22Rv1 (cell line): Measurements from ENCODE around the gene CCDC74B.
"Not testable (repeated sequence)": the region's sequence is repeated elsewhere in the genome, so short reads cannot be mapped to it uniquely, and the experiment has no call there.

ENCODE experiments used
- H3K27ac ChIP-seq: fragments of 450-650 bp; 2 replicates; pipeline ENCODE4 v1.5.1; 2017
- ZFX ChIP-seq: fragments of 450-650 bp; IDR thresholded peaks from 2 replicates; pipeline ENCODE4 v1.6.1; 2017; ENCODE audit warnings: antibody characterized with exemption, borderline replicate concordance
- TF ChIP-seq, protein P1 (sequence below): fragments of 450-650 bp; IDR thresholded peaks from 2 replicates; pipeline ENCODE4 v1.5.1; 2017; ENCODE audit warnings: mild to moderate bottlenecking

CCDC74B gene

GRCh38 chr2:130141645-130142370 is 3.1 kb downstream of the CCDC74B start:
- H3K27ac ChIP-seq, result not testable (repeated sequence)

DNA sequence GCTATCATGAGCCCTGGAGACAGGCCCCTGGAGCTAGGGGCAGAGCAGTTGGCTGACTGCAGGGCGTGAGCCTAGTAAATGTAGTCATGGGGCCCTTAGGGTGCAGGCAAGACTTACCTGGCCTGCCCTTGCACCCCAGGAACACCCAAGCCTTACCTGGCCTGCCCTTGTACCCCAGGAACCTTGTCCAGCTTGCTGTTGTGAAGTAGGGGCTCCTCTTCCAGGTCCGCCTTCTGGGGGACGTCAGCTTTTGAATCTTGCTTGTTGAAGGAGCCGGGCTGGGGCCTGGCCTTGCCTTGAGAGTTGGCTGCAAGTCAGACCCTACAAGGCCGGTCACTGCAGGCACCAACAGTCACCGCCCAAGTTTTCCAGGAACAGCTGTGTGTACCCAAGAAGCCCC is 3.9 kb downstream of the CCDC74B start:
- not testable (repeated sequence) for H3K27ac ChIP-seq

DNA sequence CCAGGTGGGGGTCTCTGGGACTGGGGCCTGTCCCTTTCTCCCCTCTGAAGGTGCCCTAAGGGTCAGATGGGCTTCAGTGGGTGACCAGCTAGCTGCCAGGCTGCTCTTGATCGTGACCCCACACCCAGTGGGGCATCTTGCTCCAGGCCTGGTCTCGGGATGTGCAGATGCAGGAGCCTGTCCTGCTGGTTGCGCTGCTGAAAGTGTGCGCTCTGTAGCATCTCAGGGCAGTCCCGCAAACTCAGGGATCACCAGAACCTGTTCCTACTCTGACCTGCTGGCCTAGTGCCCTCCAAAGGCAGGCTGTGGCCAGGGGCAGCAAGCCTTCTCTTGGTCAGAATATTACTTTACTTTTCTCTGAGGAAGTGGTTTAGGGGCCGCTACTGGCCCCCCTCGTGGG is 4.4 kb downstream of the CCDC74B start:
- not testable (repeated sequence) for H3K27ac ChIP-seq

DNA sequence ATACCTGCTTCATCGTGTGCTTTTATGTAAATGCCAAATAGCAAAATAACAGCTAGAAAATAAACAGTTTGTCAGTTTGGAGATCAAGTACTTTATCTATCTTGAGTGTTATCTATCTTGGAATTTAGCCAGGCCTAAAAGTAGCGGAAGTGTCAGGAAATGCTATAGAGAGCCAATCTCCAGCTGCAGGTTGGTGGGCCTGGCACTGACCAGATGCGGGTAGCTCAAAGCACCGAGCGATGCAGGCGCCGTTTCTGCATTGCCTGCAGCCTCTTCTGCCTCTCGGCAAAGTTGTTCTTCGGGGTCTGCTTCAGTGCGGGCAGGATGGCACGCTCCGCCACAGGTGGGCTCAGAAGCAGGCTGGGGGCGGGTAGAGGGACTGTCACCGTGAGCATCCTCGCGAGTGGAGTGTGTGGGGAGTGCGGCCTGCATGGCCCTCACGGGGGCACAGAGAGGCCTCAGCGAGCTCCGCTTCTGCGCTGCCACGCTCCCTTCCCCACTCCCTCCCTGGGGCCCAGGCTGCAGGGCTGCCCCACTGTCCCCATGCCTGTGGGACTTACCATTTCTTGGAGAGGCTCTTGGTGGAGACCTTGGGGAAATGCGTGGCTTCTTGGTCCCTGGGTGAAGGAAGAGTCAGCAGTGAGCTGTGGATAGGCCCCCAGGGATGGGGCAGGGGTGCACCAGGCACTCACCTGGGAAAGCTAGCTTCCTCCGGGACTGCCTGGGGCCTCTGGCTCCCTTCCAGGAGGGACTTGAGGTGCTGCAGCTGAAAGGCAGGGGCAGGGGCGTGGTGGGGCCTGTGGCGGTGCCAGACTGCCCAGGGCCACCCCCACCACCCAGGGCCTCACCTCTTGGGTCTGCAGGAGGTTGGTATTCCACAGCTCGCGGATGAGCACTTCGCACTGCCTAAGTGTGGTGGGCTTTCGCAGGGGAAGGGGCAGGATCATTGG is 5.3 kb downstream of the CCDC74B start:
- H3K27ac ChIP-seq, result not testable (repeated sequence)

DNA sequence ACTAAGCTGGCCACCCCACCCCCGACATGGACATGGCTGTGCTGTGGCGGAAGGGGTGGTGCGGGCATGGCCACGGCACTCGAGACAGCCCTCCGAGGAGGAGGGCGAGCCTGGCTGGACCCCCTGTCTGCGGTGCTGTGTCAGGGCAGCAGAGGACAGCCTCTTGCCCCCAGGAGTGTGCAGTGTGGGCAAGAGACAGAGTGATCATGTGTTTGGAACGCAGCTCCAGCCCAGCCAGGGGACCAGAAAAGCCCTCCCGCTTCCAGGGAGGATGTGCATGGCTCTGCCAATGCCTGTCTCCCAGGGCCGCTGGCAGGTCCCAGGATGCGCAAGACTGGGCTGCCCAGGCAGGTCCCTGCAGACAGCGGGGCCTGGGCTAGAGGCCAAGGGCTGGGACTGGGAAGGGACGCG is 6.1 kb downstream of the CCDC74B start:
- not testable (repeated sequence) for H3K27ac ChIP-seq

DNA sequence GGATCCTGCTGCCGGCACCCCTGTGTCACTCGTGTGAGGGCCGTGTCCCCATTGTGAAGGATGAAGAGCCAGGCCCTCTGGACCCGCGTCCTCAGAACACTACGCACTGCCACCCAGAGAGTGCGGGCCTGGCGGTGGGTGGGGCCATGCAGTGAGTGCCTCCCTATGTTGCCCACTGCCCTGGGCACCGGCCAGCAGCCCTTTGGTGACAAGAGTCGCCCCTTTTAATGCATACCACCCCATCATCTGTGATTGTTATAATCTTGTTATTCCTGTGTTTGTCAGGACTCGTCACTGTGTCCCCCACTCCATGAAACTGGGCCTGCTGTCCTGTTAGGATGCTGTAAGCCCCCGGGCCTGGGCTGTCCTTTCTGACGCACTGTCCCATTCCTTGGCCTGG is 6.6 kb downstream of the CCDC74B start:
- not testable (repeated sequence) for H3K27ac ChIP-seq

DNA sequence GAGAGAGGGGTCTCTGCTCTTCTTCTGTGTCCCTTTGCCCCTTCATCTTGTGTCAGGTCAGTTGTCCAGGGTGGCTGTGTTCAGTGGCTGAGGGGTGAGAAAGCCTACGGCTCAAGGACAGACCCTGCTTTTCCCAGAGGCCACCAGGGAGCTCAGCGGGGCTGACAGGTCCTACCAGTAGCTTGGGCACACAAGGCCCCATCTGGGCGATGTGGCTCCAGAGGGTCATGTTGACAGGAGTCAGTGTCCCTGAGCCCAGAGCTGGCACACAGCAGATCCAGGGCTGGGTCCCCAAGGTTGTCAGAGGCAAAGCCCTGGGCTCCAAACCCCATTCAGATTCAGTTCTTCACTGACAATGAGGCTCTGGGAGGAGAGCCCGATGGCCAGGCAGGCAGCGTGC is 7.8 kb downstream of the CCDC74B start:
- not testable (repeated sequence) for H3K27ac ChIP-seq

- not testable (repeated sequence) for H3K27ac ChIP-seq
These were observed 8.4 kb downstream of the CCDC74B start for GRCh38 chr2:130136546-130136945.

- H3K27ac ChIP-seq, result no peak overlapping the region
- TF ChIP-seq, protein P1, sequence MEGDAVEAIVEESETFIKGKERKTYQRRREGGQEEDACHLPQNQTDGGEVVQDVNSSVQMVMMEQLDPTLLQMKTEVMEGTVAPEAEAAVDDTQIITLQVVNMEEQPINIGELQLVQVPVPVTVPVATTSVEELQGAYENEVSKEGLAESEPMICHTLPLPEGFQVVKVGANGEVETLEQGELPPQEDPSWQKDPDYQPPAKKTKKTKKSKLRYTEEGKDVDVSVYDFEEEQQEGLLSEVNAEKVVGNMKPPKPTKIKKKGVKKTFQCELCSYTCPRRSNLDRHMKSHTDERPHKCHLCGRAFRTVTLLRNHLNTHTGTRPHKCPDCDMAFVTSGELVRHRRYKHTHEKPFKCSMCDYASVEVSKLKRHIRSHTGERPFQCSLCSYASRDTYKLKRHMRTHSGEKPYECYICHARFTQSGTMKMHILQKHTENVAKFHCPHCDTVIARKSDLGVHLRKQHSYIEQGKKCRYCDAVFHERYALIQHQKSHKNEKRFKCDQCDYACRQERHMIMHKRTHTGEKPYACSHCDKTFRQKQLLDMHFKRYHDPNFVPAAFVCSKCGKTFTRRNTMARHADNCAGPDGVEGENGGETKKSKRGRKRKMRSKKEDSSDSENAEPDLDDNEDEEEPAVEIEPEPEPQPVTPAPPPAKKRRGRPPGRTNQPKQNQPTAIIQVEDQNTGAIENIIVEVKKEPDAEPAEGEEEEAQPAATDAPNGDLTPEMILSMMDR, result no peak
- TF ChIP-seq ZFX, result no peak
These were observed 9.0 kb downstream of the CCDC74B start for GRCh38 chr2:130135692-130136541.

GRCh38 chr2:130129120-130129829 is 15.6 kb downstream of the CCDC74B start, which contains the start of gene POTEF:
POTEF (minus strand) TSS chr2:130129222; CDS start chr2:130120515, 8,707 bp downstream.
- peak within 1 kb of the TSS; percentile 64 for H3K27ac ChIP-seq

DNA sequence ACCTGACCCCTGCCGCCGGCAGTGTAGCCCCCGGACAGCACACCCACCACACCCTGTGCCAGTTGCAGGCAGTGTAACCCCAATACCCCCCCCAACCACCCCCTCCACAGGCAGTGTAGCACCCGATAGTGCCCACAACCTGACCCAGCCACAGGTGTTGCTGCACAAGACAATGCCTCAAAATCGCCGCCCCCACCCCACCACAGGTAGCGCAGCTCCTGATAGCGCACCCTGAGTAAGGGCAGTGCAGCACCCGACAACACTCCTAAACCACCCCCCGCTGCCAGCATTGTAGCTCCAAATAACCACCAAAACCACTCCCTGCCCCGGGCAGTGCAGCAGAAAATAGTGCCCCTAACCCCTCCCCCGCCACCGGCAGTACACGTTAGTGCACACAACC is 16.4 kb downstream of the CCDC74B start:
- H3K27ac ChIP-seq, result not testable (repeated sequence)

- not testable (repeated sequence) for H3K27ac ChIP-seq
These were observed 17.2 kb downstream of the CCDC74B start for GRCh38 chr2:130127726-130128125.

- not testable (repeated sequence) for H3K27ac ChIP-seq
These were observed 24.0 kb downstream of the CCDC74B start for GRCh38 chr2:130120924-130121323.

GRCh38 chr2:130102597-130103363 is 42.1 kb downstream of the CCDC74B start:
- not testable (repeated sequence) for H3K27ac ChIP-seq
